Right lobe of liver (tissue), 4 donors: ENCODE results near the gene MAP3K4.

ENCODE experiments used
- CTCF ChIP-seq, 4 donors: fragments of 200-600 bp in 3 of 4; fragments of 450-650 bp in 1 of 4; IDR thresholded peaks; one replicate each; pipeline versions ENCODE4 v1.5.1 to v1.8.0; 2016 to 2022; ENCODE audit warnings: antibody characterized with exemption in 4 of 4, mild to moderate bottlenecking in 2 of 4
- POLR2A ChIP-seq: fragments of 450-650 bp; IDR thresholded peaks from one replicate; pipeline ENCODE4 v1.6.1; 2017; ENCODE audit warnings: antibody characterized with exemption, mild to moderate bottlenecking
- donor health status: DM: no; HTN: no; CAD: no.
- donor health status: DM: no; HTN: no; CAD: no.
- donor health status: DM: no; HTN: yes; CAD: no.

GRCh38 chr6:161130967-161131766, 139.6 kb downstream of the MAP3K4 start:
- no peak for TF ChIP-seq POLR2A
- TF ChIP-seq CTCF (IDR thresholded peaks at IDR 0.05): no peak
